Stomach (tissue), 4 donors: Measurements from ENCODE around the gene STK36.

Experiments
- CTCF ChIP-seq, 7 experiments: fragments of 450-650 bp in 4 of 7; fragments of 200-600 bp in 3 of 7; sonication (generic) in 3 of 7; IDR thresholded peaks; one replicate each; pipeline ENCODE4 v1.5.1; 2016 to 2019; ENCODE audit warnings: antibody characterized with exemption in 7 of 7, control low read depth in 2 of 7, mild to moderate bottlenecking in 1 of 7
- POLR2A ChIP-seq, 4 donors: fragments of 450-650 bp; IDR thresholded peaks; one replicate each; pipeline ENCODE4 v1.6.1; 2016; ENCODE audit warnings: antibody characterized with exemption in 4 of 4, control low read depth in 2 of 4, mild to moderate bottlenecking in 1 of 4, moderate library complexity in 1 of 4

- no peak for TF ChIP-seq CTCF (IDR thresholded peaks at IDR 0.05)
- TF ChIP-seq POLR2A (IDR thresholded peaks at IDR 0.05): no peak
Observed at GRCh38 chr2:218631837-218632236, 40.0 kb upstream of the STK36 start.
